Panc1 (cell line): ENCODE results near the gene MAP3K6.

Experiments
- POLR2AphosphoS5 ChIP-seq: IDR thresholded peaks from 2 replicates; pipeline ENCODE4 v1.6.1; 2012; ENCODE audit warnings: mild to moderate bottlenecking, low read depth, low read length, moderate library complexity
- TCF7L2 ChIP-seq: IDR thresholded peaks from 2 replicates; pipeline ENCODE4 v1.6.1; 2011; ENCODE audit warnings: mild to moderate bottlenecking, low read depth, low read length, inconsistent platforms
- TF ChIP-seq, protein P1 (sequence below): fragments of 450-650 bp; IDR thresholded peaks from 2 replicates; pipeline ENCODE4 v1.5.1; 2017; ENCODE audit warnings: mild to moderate bottlenecking
- TF ChIP-seq, protein P2 (sequence below), 2 experiments: IDR thresholded peaks; 2 replicates each; pipeline ENCODE4 v1.6.1; 2011 to 2012; ENCODE audit warnings: low read depth in 2 of 2, control low read depth in 1 of 2, low read length in 1 of 2, mild to moderate bottlenecking in 1 of 2, moderate library complexity in 1 of 2; ENCODE audit not compliant: insufficient read depth in 1 of 2

DNA sequence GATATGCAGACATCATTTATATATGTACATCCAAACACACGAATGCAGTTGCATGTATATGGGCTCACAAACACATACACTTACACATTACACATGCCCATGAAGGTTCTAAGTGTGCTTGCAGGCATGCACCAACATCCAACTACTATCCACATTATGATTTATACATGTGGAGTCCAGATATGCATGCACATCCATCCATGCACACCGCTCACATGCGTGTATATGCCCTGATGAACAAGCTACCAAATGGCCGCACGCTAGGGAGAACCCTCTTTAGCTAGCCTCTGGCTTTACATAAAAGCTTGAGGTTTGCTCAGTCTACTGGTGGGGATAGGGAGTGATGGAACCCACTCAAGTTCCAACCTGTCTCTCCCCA, 34.2 kb upstream of the MAP3K6 start:
- TF ChIP-seq, protein P1, sequence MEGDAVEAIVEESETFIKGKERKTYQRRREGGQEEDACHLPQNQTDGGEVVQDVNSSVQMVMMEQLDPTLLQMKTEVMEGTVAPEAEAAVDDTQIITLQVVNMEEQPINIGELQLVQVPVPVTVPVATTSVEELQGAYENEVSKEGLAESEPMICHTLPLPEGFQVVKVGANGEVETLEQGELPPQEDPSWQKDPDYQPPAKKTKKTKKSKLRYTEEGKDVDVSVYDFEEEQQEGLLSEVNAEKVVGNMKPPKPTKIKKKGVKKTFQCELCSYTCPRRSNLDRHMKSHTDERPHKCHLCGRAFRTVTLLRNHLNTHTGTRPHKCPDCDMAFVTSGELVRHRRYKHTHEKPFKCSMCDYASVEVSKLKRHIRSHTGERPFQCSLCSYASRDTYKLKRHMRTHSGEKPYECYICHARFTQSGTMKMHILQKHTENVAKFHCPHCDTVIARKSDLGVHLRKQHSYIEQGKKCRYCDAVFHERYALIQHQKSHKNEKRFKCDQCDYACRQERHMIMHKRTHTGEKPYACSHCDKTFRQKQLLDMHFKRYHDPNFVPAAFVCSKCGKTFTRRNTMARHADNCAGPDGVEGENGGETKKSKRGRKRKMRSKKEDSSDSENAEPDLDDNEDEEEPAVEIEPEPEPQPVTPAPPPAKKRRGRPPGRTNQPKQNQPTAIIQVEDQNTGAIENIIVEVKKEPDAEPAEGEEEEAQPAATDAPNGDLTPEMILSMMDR = no peak
- no peak for TF ChIP-seq POLR2AphosphoS5
- TF ChIP-seq, protein P2, sequence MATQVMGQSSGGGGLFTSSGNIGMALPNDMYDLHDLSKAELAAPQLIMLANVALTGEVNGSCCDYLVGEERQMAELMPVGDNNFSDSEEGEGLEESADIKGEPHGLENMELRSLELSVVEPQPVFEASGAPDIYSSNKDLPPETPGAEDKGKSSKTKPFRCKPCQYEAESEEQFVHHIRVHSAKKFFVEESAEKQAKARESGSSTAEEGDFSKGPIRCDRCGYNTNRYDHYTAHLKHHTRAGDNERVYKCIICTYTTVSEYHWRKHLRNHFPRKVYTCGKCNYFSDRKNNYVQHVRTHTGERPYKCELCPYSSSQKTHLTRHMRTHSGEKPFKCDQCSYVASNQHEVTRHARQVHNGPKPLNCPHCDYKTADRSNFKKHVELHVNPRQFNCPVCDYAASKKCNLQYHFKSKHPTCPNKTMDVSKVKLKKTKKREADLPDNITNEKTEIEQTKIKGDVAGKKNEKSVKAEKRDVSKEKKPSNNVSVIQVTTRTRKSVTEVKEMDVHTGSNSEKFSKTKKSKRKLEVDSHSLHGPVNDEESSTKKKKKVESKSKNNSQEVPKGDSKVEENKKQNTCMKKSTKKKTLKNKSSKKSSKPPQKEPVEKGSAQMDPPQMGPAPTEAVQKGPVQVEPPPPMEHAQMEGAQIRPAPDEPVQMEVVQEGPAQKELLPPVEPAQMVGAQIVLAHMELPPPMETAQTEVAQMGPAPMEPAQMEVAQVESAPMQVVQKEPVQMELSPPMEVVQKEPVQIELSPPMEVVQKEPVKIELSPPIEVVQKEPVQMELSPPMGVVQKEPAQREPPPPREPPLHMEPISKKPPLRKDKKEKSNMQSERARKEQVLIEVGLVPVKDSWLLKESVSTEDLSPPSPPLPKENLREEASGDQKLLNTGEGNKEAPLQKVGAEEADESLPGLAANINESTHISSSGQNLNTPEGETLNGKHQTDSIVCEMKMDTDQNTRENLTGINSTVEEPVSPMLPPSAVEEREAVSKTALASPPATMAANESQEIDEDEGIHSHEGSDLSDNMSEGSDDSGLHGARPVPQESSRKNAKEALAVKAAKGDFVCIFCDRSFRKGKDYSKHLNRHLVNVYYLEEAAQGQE (IDR thresholded peaks at IDR 0.05; ENCODE audit: insufficient read depth in 1 of 2, low read depth in 2 of 2, low read length in 1 of 2) = no peak
- TF ChIP-seq TCF7L2 = no peak
